AG09319 (cell line): ENCODE results near the gene USP17L20.
"Not testable (repeated sequence)": the region's sequence is repeated elsewhere in the genome, so short reads cannot be mapped to it uniquely, and the experiment has no call there.

Experiments
- DNase-seq: peaks from one replicate; pipeline ENCODE4 v3.0.0-alpha.2; 2010; ENCODE audit warnings: low read depth; ENCODE audit errors: extremely low read depth

USP17L20 gene, protein sequence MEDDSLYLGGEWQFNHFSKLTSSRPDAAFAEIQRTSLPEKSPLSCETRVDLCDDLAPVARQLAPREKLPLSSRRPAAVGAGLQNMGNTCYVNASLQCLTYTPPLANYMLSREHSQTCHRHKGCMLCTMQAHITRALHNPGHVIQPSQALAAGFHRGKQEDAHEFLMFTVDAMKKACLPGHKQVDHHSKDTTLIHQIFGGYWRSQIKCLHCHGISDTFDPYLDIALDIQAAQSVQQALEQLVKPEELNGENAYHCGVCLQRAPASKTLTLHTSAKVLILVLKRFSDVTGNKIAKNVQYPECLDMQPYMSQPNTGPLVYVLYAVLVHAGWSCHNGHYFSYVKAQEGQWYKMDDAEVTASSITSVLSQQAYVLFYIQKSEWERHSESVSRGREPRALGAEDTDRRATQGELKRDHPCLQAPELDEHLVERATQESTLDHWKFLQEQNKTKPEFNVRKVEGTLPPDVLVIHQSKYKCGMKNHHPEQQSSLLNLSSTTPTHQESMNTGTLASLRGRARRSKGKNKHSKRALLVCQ

DNA sequence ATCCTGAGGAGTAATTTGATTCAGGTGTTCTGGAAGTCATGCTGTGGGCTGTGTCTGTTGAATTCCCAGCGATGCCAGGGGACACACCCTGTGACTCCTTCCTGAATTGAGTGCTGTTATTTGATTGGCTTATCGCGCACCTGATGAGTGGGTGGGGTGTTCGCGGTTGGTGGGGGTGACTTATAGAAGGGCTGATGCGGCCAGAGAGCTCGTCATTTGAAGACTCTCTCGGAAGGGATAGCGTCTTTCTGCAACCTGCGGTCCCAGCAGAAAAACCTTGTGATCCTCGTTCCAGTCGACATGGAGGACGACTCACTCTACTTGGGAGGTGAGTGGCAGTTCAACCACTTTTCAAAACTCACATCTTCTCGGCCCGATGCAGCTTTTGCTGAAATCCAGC lies at the start of gene USP17L20:
USP17L20 (plus strand) TSS at position 301 of the 400 bp plus-strand sequence; CDS start at position 301, 0 bp downstream.
- DNase-seq = not testable (repeated sequence)

DNA sequence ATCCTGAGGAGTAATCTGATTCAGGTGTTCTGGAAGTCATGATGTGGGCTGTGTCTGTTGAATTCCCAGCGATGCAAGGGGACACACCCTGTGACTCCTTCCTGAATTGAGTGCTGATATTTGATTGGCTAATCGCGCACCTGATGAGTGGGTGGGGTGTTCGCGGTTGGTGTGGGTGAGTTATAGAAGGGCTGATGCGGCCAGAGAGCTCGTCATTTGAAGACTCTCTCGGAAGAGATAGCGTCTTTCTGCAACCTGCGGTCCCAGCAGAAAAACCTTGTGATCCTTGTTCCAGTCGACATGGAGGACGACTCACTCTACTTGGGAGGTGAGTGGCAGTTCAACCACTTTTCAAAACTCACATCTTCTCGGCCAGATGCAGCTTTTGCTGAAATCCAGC lies 47.6 kb upstream of the USP17L20 start, which contains the start of gene USP17L10:
USP17L10 (plus strand) TSS at position 301 of the 400 bp plus-strand sequence; CDS start at position 301, 0 bp downstream.
- DNase-seq = not testable (repeated sequence)

DNA sequence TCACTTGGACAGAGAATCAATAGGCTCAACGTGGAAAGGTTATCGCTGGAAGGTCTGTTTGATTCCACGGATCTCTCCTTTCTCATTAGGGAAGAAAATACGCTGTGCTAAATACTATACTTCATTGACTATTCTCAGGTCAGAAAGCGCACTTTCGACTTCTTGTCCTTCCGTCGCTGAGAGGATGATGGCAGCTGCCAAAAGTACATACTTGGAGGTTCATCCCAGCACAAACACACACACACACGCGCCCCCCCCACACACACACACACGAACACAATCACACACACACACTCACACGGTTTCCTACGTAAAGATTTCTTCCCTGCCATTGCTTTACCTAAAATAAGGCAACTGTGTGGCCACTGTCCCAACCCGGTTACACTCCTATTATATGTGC lies 43.2 kb upstream of the USP17L20 start:
- DNase-seq = not testable (repeated sequence)

DNA sequence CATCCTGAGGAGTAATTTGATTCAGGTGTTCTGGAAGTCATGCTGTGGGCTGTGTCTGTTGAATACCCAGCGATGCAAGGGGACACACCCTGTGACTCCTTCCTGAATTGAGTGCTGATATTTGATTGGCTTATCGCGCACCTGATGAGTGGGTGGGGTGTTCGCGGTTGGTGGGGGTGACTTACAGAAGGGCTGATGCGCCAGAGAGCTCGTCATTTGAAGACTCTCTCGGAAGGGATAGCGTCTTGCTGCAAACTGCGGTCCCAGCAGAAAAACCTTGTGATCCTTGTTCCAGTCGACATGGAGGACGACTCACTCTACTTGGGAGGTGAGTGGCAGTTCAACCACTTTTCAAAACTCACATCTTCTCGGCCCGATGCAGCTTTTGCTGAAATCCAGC lies 42.8 kb upstream of the USP17L20 start, which contains the start of gene USP17L11:
USP17L11 (plus strand) TSS at position 301 of the 400 bp plus-strand sequence; CDS start at position 301, 0 bp downstream.
- not testable (repeated sequence) for DNase-seq

DNA sequence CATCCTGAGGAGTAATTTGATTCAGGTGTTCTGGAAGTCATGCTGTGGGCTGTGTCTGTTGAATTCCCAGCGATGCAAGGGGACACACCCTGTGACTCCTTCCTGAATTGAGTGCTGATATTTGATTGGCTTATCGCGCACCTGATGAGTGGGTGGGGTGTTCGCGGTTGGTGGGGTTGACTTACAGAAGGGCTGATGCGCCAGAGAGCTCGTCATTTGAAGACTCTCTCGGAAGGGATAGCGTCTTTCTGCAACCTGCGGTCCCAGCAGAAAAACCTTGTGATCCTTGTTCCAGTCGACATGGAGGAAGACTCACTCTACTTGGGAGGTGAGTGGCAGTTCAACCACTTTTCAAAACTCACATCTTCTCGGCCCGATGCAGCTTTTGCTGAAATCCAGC lies 38.1 kb upstream of the USP17L20 start, which contains the start of gene USP17L12:
USP17L12 (plus strand) TSS at position 301 of the 400 bp plus-strand sequence; CDS start at position 301, 0 bp downstream.
- DNase-seq = not testable (repeated sequence)

DNA sequence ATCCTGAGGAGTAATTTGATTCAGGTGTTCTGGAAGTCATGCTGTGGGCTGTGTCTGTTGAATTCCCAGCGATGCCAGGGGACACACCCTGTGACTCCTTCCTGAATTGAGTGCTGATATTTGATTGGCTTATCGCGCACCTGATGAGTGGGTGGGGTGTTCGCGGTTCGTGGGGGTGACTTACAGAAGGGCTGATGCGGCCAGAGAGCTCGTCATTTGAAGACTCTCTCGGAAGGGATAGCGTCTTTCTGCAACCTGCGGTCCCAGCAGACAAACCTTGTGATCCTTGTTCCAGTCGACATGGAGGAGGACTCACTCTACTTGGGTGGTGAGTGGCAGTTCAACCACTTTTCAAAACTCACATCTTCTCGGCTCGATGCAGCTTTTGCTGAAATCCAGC lies 33.3 kb upstream of the USP17L20 start, which contains the start of gene USP17L13:
USP17L13 (plus strand) TSS at position 301 of the 400 bp plus-strand sequence; CDS start at position 301, 0 bp downstream.
- DNase-seq = not testable (repeated sequence)

DNA sequence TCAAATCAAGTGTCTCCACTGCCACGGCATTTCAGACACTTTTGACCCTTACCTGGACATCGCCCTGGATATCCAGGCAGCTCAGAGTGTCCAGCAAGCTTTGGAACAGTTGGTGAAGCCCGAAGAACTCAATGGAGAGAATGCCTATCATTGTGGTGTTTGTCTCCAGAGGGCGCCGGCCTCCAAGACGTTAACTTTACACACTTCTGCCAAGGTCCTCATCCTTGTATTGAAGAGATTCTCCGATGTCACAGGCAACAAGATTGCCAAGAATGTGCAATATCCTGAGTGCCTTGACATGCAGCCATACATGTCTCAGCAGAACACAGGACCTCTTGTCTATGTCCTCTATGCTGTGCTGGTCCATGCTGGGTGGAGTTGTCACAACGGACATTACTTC lies 27.7 kb upstream of the USP17L20 start:
- not testable (repeated sequence) for DNase-seq

DNA sequence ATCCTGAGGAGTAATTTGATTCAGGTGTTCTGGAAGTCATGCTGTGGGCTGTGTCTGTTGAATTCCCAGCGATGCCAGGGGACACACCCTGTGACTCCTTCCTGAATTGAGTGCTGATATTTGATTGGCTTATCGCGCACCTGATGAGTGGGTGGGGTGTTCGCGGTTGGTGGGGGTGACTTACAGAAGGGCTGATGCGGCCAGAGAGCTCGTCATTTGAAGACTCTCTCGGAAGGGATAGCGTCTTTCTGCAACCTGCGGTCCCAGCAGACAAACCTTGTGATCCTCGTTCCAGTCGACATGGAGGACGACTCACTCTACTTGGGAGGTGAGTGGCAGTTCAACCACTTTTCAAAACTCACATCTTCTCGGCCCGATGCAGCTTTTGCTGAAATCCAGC lies 23.8 kb upstream of the USP17L20 start, which contains the start of gene USP17L15:
USP17L15 (plus strand) TSS at position 301 of the 400 bp plus-strand sequence; CDS start at position 301, 0 bp downstream.
- DNase-seq = not testable (repeated sequence)

DNA sequence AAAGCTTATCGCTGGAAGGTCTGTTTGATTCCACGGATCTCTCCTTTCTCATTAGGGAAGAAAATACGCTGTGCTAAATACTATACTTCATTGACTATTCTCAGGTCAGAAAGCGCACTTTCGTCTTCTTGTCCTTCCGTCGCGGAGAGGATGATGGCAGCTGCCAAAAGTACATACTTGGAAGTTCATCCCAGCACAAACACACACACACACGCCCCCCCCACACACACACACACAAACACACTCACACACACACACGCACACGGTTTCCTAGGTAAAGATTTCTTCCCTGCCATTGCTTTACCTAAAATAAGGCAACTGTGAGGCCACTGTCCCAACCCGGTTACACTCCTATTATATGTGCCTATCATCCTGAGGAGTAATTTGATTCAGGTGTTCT lies 19.5 kb upstream of the USP17L20 start:
- not testable (repeated sequence) for DNase-seq

DNA sequence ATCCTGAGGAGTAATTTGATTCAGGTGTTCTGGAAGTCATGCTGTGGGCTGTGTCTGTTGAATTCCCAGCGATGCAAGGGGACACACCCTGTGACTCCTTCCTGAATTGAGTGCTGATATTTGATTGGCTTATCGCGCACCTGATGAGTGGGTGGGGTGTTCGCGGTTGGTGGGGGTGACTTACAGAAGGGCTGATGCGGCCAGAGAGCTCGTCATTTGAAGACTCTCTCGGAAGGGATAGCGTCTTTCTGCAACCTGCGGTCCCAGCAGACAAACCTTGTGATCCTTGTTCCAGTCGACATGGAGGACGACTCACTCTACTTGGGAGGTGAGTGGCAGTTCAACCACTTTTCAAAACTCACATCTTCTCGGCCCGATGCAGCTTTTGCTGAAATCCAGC lies 14.3 kb upstream of the USP17L20 start, which contains the start of gene USP17L17:
USP17L17 (plus strand) TSS at position 301 of the 400 bp plus-strand sequence; CDS start at position 301, 0 bp downstream.
- not testable (repeated sequence) for DNase-seq

DNA sequence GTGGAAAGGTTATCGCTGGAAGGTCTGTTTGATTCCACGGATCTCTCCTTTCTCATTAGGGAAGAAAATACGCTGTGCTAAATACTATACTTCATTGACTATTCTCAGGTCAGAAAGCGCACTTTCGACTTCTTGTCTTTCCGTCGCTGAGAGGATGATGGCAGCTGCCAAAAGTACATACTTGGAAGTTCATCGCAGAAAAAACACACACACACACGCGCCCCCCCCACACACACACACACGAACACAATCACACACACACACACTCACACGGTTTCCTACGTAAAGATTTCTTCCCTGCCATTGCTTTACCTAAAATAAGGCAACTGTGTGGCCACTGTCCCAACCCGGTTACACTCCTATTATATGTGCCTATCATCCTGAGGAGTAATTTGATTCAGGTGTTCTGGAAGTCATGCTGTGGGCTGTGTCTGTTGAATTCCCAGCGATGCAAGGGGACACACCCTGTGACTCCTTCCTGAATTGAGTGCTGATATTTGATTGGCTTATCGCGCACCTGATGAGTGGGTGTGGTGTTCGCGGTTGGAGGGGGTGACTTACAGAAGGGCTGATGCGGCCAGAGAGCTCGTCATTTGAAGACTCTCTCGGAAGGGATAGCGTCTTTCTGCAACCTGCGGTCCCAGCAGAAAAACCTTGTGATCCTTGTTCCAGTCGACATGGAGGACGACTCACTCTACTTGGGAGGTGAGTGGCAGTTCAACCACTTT lies 9.8 kb upstream of the USP17L20 start, which contains the start of gene USP17L18:
USP17L18 (plus strand) TSS at position 678 of the 728 bp plus-strand sequence; CDS start at position 678, 0 bp downstream.
- not testable (repeated sequence) for DNase-seq

DNA sequence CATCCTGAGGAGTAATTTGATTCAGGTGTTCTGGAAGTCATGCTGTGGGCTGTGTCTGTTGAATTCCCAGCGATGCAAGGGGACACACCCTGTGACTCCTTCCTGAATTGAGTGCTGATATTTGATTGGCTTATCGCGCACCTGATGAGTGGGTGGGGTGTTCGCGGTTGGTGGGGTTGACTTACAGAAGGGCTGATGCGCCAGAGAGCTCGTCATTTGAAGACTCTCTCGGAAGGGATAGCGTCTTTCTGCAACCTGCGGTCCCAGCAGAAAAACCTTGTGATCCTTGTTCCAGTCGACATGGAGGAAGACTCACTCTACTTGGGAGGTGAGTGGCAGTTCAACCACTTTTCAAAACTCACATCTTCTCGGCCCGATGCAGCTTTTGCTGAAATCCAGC lies 4.8 kb upstream of the USP17L20 start, which contains the start of gene USP17L19:
USP17L19 (plus strand) TSS at position 301 of the 400 bp plus-strand sequence; CDS start at position 301, 0 bp downstream.
- DNase-seq = not testable (repeated sequence)

DNA sequence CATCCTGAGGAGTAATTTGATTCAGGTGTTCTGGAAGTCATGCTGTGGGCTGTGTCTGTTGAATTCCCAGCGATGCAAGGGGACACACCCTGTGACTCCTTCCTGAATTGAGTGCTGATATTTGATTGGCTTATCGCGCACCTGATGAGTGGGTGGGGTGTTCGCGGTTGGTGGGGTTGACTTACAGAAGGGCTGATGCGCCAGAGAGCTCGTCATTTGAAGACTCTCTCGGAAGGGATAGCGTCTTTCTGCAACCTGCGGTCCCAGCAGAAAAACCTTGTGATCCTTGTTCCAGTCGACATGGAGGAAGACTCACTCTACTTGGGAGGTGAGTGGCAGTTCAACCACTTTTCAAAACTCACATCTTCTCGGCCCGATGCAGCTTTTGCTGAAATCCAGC lies 4.6 kb downstream of the USP17L20 start, which contains the start of gene USP17L21:
USP17L21 (plus strand) TSS at position 301 of the 400 bp plus-strand sequence; CDS start at position 301, 0 bp downstream.
- not testable (repeated sequence) for DNase-seq

DNA sequence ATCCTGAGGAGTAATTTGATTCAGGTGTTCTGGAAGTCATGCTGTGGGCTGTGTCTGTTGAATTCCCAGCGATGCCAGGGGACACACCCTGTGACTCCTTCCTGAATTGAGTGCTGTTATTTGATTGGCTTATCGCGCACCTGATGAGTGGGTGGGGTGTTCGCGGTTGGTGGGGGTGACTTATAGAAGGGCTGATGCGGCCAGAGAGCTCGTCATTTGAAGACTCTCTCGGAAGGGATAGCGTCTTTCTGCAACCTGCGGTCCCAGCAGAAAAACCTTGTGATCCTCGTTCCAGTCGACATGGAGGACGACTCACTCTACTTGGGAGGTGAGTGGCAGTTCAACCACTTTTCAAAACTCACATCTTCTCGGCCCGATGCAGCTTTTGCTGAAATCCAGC lies 9.4 kb downstream of the USP17L20 start, which contains the start of gene USP17L22:
USP17L22 (plus strand) TSS at position 301 of the 400 bp plus-strand sequence; CDS start at position 301, 0 bp downstream.
- DNase-seq = not testable (repeated sequence)

DNA sequence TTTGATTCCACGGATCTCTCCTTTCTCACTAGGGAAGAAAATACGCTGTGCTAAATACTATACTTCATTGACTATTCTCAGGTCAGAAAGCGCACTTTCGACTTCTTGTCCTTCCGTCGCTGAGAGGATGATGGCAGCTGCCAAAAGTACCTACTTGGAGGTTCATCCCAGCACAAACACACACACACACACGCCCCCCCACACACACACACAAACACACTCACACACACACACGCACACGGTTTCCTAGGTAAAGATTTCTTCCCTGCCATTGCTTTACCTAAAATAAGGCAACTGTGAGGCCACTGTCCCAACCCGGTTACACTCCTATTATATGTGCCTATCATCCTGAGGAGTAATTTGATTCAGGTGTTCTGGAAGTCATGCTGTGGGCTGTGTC lies 13.8 kb downstream of the USP17L20 start:
- not testable (repeated sequence) for DNase-seq
